ENCODE data around the gene PTPRN2. TPM values are rescaled to one million over a fixed set of nuclear protein-coding genes. Genes with fewer than 3 reads are reported as not detected.

Gene PTPRN2
- total RNA-seq, 2 donors from 2014 or later = 26.1 to 55.5 TPM

GRCh38 chr7:158052381-158053060 lies 535.1 kb downstream of the PTPRN2 start:
- intact Hi-C loops (cut with DNase I) = no loop called here
- TF ChIP-seq CTCF (IDR thresholded peaks at IDR 0.05) (no peak), POLR2AphosphoS5 (IDR thresholded peaks at IDR 0.05) (no peak)
- WGBS = 88% methylated on average over 24 of the region's 24 CpGs
- Histone ChIP-seq H3K27me3 (replicated peaks; ENCODE audit: insufficient read depth) (no peaks in the 10 kb centered on the region), H3K9me3 (no peaks in the 10 kb centered on the region), H3K4me3 (no peak overlapping the region), H3K36me3 (no peaks in the 10 kb centered on the region), H3K27ac (no peak overlapping the region), H3K4me1 (replicated peaks) (no peaks in the 10 kb centered on the region)
- DNase-seq (ENCODE audit: low spot score) = no peak

- Histone ChIP-seq H3K4me1 (replicated peaks) (no peaks in the 10 kb centered on the region), H3K27me3 (replicated peaks; ENCODE audit: insufficient read depth) (no peaks in the 10 kb centered on the region), H3K27ac (no peak overlapping the region), H3K36me3 (no peaks in the 10 kb centered on the region), H3K9me3 (no peaks in the 10 kb centered on the region), H3K4me3 (no peak overlapping the region)
- WGBS = 65% methylated on average over 6 of the region's 6 CpGs
- intact Hi-C loops (cut with DNase I) = no loop called here
- DNase-seq (ENCODE audit: low spot score) = no peak
- TF ChIP-seq POLR2AphosphoS5 (IDR thresholded peaks at IDR 0.05) (no peak), POLR2A (IDR thresholded peaks at IDR 0.05) (no peak), CTCF (IDR thresholded peaks at IDR 0.05) (no peak)
Measured at GRCh38 chr7:158051776-158052175, 535.8 kb downstream of the PTPRN2 start.

GRCh38 chr7:158050978-158051651 lies 536.5 kb downstream of the PTPRN2 start:
- intact Hi-C loops (cut with DNase I) = no loop called here
- Histone ChIP-seq H3K4me1 (replicated peaks) (no peaks in the 10 kb centered on the region), H3K27me3 (replicated peaks; ENCODE audit: insufficient read depth) (no peaks in the 10 kb centered on the region), H3K9me3 (no peaks in the 10 kb centered on the region), H3K4me3 (no peak overlapping the region), H3K36me3 (no peaks in the 10 kb centered on the region), H3K27ac (no peak overlapping the region)
- WGBS = 83% methylated on average over 10 of the region's 10 CpGs
- no peak for DNase-seq (ENCODE audit: low spot score)
- TF ChIP-seq POLR2AphosphoS5 (IDR thresholded peaks at IDR 0.05) = no peak
- TF ChIP-seq CTCF (IDR thresholded peaks at IDR 0.05) = no peak
- TF ChIP-seq POLR2A (IDR thresholded peaks at IDR 0.05) = no peak

- Histone ChIP-seq H3K27me3 (replicated peaks; ENCODE audit: insufficient read depth) (no peaks in the 10 kb centered on the region), H3K4me3 (no peak overlapping the region), H3K27ac (no peak overlapping the region), H3K36me3 (no peaks in the 10 kb centered on the region), H3K9me3 (no peaks in the 10 kb centered on the region), H3K4me1 (replicated peaks) (no peaks in the 10 kb centered on the region)
- DNase-seq (ENCODE audit: low spot score) = no peak
- WGBS = 72% methylated on average over 10 of the region's 10 CpGs
- intact Hi-C loops (cut with DNase I) = no loop called here
- TF ChIP-seq POLR2A (IDR thresholded peaks at IDR 0.05) = no peak
- TF ChIP-seq POLR2AphosphoS5 (IDR thresholded peaks at IDR 0.05) = no peak
- no peak for TF ChIP-seq CTCF (IDR thresholded peaks at IDR 0.05)
Measured at GRCh38 chr7:158050441-158050977, 537.1 kb downstream of the PTPRN2 start.
